Ramos (cell line): ENCODE measurements around the gene NUTM2E.
"Not testable (repeated sequence)": the region's sequence is repeated elsewhere in the genome, so short reads cannot be mapped to it uniquely, and the experiment has no call there.

Experiments
- in situ Hi-C: fragments of 300-500 bp; cut with MboI; formaldehyde crosslinking; loops from one replicate; pipeline ENCODE4 v1.14.3; 2022; ENCODE audit warnings: low sequenced_read_pairs; ENCODE audit not compliant: unreplicated experiment

NUTM2E gene

DNA sequence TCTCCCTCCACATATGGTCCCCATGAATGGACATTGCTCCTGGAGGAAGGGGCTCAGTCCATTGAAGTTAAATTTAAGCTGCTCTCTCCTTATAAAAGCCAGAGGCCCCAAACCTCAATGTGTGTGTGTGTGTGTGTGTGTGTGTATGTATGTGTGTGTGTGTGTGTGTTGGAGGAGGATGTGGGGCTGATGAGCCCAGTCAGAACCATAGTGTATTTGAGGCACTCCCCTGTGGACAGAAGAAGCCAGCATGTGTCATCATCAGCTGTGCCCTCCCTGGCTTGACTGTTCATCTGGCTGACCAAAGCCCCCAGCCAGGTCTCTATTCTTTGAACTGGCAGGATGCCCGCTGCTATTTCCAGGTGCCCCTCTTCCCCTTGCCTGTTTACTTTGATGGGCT, 35.7 kb downstream of the NUTM2E start:
- in situ Hi-C loops, result not testable (repeated sequence)

- in situ Hi-C loops, result not testable (repeated sequence)
Measured at GRCh38 chr10:79862803-79863202, 36.3 kb downstream of the NUTM2E start.

DNA sequence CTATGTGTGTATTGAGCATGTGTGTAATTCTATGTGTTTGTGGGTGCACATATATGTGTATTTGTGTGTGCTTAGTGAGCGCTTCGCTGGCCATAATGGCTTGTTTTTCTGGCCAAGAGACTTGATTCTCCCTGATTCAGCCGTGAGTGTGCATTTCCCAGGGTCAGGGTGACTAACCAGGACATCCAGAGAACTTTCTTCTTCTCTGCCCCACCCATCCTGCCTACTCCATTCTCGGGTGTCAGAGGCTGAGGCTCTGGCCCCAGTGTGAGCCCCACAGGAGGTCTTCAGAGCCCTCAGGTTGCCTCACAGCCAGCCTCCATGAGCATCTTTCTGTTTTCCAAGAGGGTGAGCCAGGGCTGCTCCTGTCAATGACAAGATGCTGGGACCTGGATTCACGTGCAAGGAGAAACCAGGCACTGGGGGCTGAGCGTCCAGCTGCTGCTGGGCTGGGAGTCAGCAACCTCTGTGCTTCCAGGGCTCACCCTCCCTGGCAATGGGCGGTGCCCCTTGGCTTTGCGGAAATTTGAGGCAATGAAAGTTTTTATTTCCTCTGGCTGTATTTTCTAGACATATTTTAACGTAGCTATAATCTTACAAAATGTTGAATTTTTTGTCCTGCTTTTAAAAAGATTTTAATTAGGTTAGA, 40.5 kb downstream of the NUTM2E start:
- in situ Hi-C loops, result not testable (repeated sequence)

DNA sequence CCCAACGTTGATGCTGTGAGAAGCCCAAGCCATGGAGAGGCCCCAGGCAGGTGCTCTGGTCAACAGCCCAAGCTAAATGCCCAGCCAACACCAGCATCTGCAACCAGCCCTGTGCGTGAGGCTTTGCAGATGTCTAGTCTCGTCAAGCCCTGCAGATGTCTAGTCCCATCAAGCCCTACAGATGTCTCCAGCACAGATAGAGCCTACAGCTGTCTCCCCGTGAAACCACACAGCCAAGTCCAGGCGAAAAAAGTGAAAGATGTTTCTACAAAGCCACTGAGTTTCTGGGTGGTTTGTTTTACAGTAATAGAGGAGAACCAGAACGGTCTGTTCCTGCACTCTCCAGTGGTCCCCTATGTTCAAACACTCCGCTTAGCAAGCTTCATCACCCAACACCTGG, 41.5 kb downstream of the NUTM2E start:
- in situ Hi-C loops, result not testable (repeated sequence)

DNA sequence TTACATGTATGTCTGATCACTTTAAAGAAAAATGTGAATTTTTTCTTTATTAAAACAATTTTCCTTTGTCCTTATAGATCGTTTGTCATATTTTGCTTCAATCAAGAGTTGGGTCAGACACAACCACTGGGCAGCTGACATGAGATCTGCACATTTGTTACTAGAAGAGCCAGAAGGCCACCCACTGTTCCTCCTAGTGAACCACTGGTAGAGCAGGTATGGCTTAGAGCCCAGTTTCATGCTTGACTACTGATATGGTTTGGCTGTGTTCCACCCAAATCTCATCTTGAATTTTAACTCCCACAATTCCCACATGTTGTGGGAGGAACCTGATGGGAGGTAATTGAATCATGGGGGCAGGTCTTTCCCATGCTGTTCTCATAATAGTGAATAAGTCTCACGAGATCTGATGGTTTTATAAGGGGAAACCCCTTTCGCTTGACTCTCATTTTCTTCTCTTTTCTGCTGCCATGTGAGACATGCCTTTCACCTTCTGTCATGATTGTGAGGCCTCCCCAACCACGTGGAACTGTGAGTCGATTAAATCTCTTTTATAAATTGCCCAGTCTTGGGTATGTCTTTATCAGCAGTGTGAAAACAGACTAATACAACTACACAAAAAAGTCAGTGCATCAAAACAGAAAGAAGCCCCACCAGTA, 43.0 kb downstream of the NUTM2E start:
- in situ Hi-C loops, result not testable (repeated sequence)

DNA sequence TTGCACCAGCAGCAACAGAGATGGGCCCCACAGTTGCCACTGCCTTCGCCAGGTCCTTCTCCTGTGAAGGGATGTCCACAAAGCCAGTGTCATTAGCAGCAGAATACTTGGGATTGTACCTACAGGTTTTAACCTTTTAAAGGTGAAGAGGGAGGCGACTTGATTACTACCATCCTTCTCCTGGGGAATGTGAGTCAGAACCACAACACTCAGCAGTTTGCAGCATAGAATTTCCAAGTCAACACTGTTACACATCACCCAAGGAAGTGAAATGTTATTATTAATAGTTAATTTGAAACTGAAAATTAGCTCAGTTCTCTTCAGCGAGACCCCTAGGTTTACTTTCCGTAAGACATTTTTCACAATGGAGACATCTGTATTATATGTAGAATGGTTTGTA, 45.2 kb downstream of the NUTM2E start:
- in situ Hi-C loops, result not testable (repeated sequence)
